ENCODE data around the gene MYO1F.

The MYO1F gene

GRCh38 chr19:8504919-8505318 is 72.3 kb downstream of the MYO1F start:
- no peak overlapping the region for H3K9ac ChIP-seq (ENCODE audit: low read depth, low read length)
- no peak overlapping the region for H3K27ac ChIP-seq (ENCODE audit: low read depth, low read length)

GRCh38 chr19:8504171-8504570 is 73.1 kb downstream of the MYO1F start:
- no peaks in the 10 kb centered on the region for H3K27me3 ChIP-seq (ENCODE audit: control insufficient read depth, insufficient read depth, low read length)
- no peak overlapping the region for H3K9ac ChIP-seq (ENCODE audit: low read depth, low read length)
- no peaks in the 10 kb centered on the region for H3K36me3 ChIP-seq (ENCODE audit: control insufficient read depth, insufficient read depth, low read length)
- H3K27ac ChIP-seq (ENCODE audit: low read depth, low read length) = no peak overlapping the region
- peaks cover 10% of the 10 kb centered on the region; the same call in 1 of the 2 replicates for H3K4me1 ChIP-seq (ENCODE audit: control insufficient read depth, insufficient read depth, low read length)
- H3K9me3 ChIP-seq (ENCODE audit: control insufficient read depth, insufficient read depth, low read length) = no peaks in the 10 kb centered on the region
- H3K4me3 ChIP-seq (ENCODE audit: low read depth, low read length) = no peak overlapping the region

More at GRCh38 chr19:8504919-8505318, 72.3 kb downstream of the MYO1F start:
- Histone ChIP-seq H3K4me3 (ENCODE audit: low read depth, low read length) (no peak overlapping the region), H3K9me3 (ENCODE audit: control insufficient read depth, insufficient read depth, low read length) (no peaks in the 10 kb centered on the region), H3K36me3 (ENCODE audit: control insufficient read depth, insufficient read depth, low read length) (no peaks in the 10 kb centered on the region), H3K27me3 (ENCODE audit: control insufficient read depth, insufficient read depth, low read length) (no peaks in the 10 kb centered on the region), H3K4me1 (ENCODE audit: control insufficient read depth, insufficient read depth, low read length) (peaks cover 10% of the 10 kb centered on the region; the same call in 1 of the 2 replicates)

GRCh38 chr19:8503510-8503909 is 73.7 kb downstream of the MYO1F start:
- Histone ChIP-seq H3K9ac (ENCODE audit: low read depth, low read length) (no peak overlapping the region), H3K36me3 (ENCODE audit: control insufficient read depth, insufficient read depth, low read length) (no peaks in the 10 kb centered on the region), H3K4me1 (ENCODE audit: control insufficient read depth, insufficient read depth, low read length) (peaks cover 10% of the 10 kb centered on the region; the same call in 1 of the 2 replicates), H3K4me3 (ENCODE audit: low read depth, low read length) (no peak overlapping the region), H3K9me3 (ENCODE audit: control insufficient read depth, insufficient read depth, low read length) (no peaks in the 10 kb centered on the region), H3K27ac (ENCODE audit: low read depth, low read length) (no peak overlapping the region), H3K27me3 (ENCODE audit: control insufficient read depth, insufficient read depth, low read length) (no peaks in the 10 kb centered on the region)

- Histone ChIP-seq H3K27ac (ENCODE audit: low read depth, low read length) (no peak overlapping the region), H3K27me3 (ENCODE audit: control insufficient read depth, insufficient read depth, low read length) (no peaks in the 10 kb centered on the region), H3K9me3 (ENCODE audit: control insufficient read depth, insufficient read depth, low read length) (no peaks in the 10 kb centered on the region), H3K4me1 (ENCODE audit: control insufficient read depth, insufficient read depth, low read length) (peaks cover 10% of the 10 kb centered on the region; the same call in 1 of the 2 replicates), H3K9ac (ENCODE audit: low read depth, low read length) (no peak overlapping the region), H3K4me3 (ENCODE audit: low read depth, low read length) (no peak overlapping the region), H3K36me3 (ENCODE audit: control insufficient read depth, insufficient read depth, low read length) (no peaks in the 10 kb centered on the region)
These were observed 75.3 kb downstream of the MYO1F start for GRCh38 chr19:8501981-8502380.

GRCh38 chr19:8501516-8501915 is 75.7 kb downstream of the MYO1F start:
- Histone ChIP-seq H3K9me3 (ENCODE audit: control insufficient read depth, insufficient read depth, low read length) (no peaks in the 10 kb centered on the region), H3K4me1 (ENCODE audit: control insufficient read depth, insufficient read depth, low read length) (peaks cover 7% of the 10 kb centered on the region; the same call in 1 of the 2 replicates), H3K27me3 (ENCODE audit: control insufficient read depth, insufficient read depth, low read length) (no peaks in the 10 kb centered on the region), H3K36me3 (ENCODE audit: control insufficient read depth, insufficient read depth, low read length) (no peaks in the 10 kb centered on the region), H3K9ac (ENCODE audit: low read depth, low read length) (no peak overlapping the region), H3K4me3 (ENCODE audit: low read depth, low read length) (no peak overlapping the region), H3K27ac (ENCODE audit: low read depth, low read length) (no peak overlapping the region)

- H3K4me1 ChIP-seq (ENCODE audit: control insufficient read depth, insufficient read depth, low read length) = 0 out of 2 replicates have a peak, but pooled peaks cover 4% of the 10 kb centered on the region
- H3K9me3 ChIP-seq (ENCODE audit: control insufficient read depth, insufficient read depth, low read length) = no peaks in the 10 kb centered on the region
- H3K9ac ChIP-seq (ENCODE audit: low read depth, low read length) = no peak overlapping the region
- H3K27ac ChIP-seq (ENCODE audit: low read depth, low read length) = no peak overlapping the region
- H3K36me3 ChIP-seq (ENCODE audit: control insufficient read depth, insufficient read depth, low read length) = no peaks in the 10 kb centered on the region
- H3K27me3 ChIP-seq (ENCODE audit: control insufficient read depth, insufficient read depth, low read length) = no peaks in the 10 kb centered on the region
- H3K4me3 ChIP-seq (ENCODE audit: low read depth, low read length) = no peak overlapping the region
These were observed 77.1 kb downstream of the MYO1F start for GRCh38 chr19:8500158-8500557.

- no peak overlapping the region for H3K27ac ChIP-seq (ENCODE audit: low read depth, low read length)
- H3K9me3 ChIP-seq (ENCODE audit: control insufficient read depth, insufficient read depth, low read length) = no peaks in the 10 kb centered on the region
- no peaks in the 10 kb centered on the region for H3K27me3 ChIP-seq (ENCODE audit: control insufficient read depth, insufficient read depth, low read length)
- 0 out of 2 replicates have a peak, but pooled peaks cover 4% of the 10 kb centered on the region for H3K4me1 ChIP-seq (ENCODE audit: control insufficient read depth, insufficient read depth, low read length)
- H3K36me3 ChIP-seq (ENCODE audit: control insufficient read depth, insufficient read depth, low read length) = no peaks in the 10 kb centered on the region
- no peak overlapping the region for H3K4me3 ChIP-seq (ENCODE audit: low read depth, low read length)
- no peak overlapping the region for H3K9ac ChIP-seq (ENCODE audit: low read depth, low read length)
These were observed 78.0 kb downstream of the MYO1F start for GRCh38 chr19:8499048-8499833.

- H3K4me3 ChIP-seq (ENCODE audit: low read depth, low read length) = no peak overlapping the region
- H3K27me3 ChIP-seq (ENCODE audit: control insufficient read depth, insufficient read depth, low read length) = no peaks in the 10 kb centered on the region
- no peak overlapping the region for H3K27ac ChIP-seq (ENCODE audit: low read depth, low read length)
- H3K4me1 ChIP-seq (ENCODE audit: control insufficient read depth, insufficient read depth, low read length) = 0 out of 2 replicates have a peak, but pooled peaks cover 4% of the 10 kb centered on the region
- H3K36me3 ChIP-seq (ENCODE audit: control insufficient read depth, insufficient read depth, low read length) = no peaks in the 10 kb centered on the region
- no peaks in the 10 kb centered on the region for H3K9me3 ChIP-seq (ENCODE audit: control insufficient read depth, insufficient read depth, low read length)
- no peak overlapping the region for H3K9ac ChIP-seq (ENCODE audit: low read depth, low read length)
These were observed 78.9 kb downstream of the MYO1F start for GRCh38 chr19:8498295-8498694.

GRCh38 chr19:8494158-8494557 is 83.1 kb downstream of the MYO1F start:
- H3K9me3 ChIP-seq (ENCODE audit: control insufficient read depth, insufficient read depth, low read length) = no peaks in the 10 kb centered on the region
- H3K9ac ChIP-seq (ENCODE audit: low read depth, low read length) = no peak overlapping the region
- no peaks in the 10 kb centered on the region for H3K4me1 ChIP-seq (ENCODE audit: control insufficient read depth, insufficient read depth, low read length)
- H3K27ac ChIP-seq (ENCODE audit: low read depth, low read length) = no peak overlapping the region
- no peaks in the 10 kb centered on the region for H3K27me3 ChIP-seq (ENCODE audit: control insufficient read depth, insufficient read depth, low read length)
- 0 out of 2 replicates have a peak, but pooled peaks cover under 1% of the 10 kb centered on the region for H3K36me3 ChIP-seq (ENCODE audit: control insufficient read depth, insufficient read depth, low read length)
- no peak overlapping the region for H3K4me3 ChIP-seq (ENCODE audit: low read depth, low read length)

GRCh38 chr19:8491574-8491973 is 85.7 kb downstream of the MYO1F start:
- Histone ChIP-seq H3K4me1 (ENCODE audit: control insufficient read depth, insufficient read depth, low read length) (no peaks in the 10 kb centered on the region), H3K9ac (ENCODE audit: low read depth, low read length) (no peak overlapping the region), H3K9me3 (ENCODE audit: control insufficient read depth, insufficient read depth, low read length) (no peaks in the 10 kb centered on the region), H3K27me3 (ENCODE audit: control insufficient read depth, insufficient read depth, low read length) (no peaks in the 10 kb centered on the region), H3K36me3 (ENCODE audit: control insufficient read depth, insufficient read depth, low read length) (peaks cover 26% of the 10 kb centered on the region), H3K4me3 (ENCODE audit: low read depth, low read length) (no peak overlapping the region), H3K27ac (ENCODE audit: low read depth, low read length) (no peak overlapping the region)

- Histone ChIP-seq H3K4me3 (ENCODE audit: low read depth, low read length) (no peak overlapping the region), H3K36me3 (ENCODE audit: control insufficient read depth, insufficient read depth, low read length) (peaks cover 33% of the 10 kb centered on the region), H3K27ac (ENCODE audit: low read depth, low read length) (no peak overlapping the region), H3K9ac (ENCODE audit: low read depth, low read length) (no peak overlapping the region), H3K27me3 (ENCODE audit: control insufficient read depth, insufficient read depth, low read length) (no peaks in the 10 kb centered on the region), H3K4me1 (ENCODE audit: control insufficient read depth, insufficient read depth, low read length) (no peaks in the 10 kb centered on the region), H3K9me3 (ENCODE audit: control insufficient read depth, insufficient read depth, low read length) (no peaks in the 10 kb centered on the region)
These were observed 86.4 kb downstream of the MYO1F start for GRCh38 chr19:8490873-8491272.

Data from HUES48 (cell line).